ENCODE data around the gene IL26.

IL26 gene

DNA sequence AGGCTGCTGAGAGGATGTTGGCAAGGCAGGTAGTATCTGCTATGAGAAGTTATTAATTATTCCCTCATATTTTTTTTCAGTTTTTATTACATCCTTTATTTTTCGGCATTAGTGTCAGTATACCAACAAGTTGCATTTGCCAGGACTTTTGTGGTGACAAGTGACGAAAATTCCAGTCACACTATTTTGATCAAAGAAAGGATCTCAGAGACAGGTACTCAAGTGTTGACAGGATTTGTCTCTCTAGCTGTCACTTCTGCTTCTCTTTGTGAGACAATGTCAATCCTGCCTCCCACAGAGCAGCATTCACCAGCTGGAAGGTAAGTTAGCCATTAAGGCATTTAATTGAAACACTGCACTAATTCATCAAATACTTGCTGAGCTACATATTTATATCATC lies 48.0 kb downstream of the IL26 start:
- TF ChIP-seq, protein P1, sequence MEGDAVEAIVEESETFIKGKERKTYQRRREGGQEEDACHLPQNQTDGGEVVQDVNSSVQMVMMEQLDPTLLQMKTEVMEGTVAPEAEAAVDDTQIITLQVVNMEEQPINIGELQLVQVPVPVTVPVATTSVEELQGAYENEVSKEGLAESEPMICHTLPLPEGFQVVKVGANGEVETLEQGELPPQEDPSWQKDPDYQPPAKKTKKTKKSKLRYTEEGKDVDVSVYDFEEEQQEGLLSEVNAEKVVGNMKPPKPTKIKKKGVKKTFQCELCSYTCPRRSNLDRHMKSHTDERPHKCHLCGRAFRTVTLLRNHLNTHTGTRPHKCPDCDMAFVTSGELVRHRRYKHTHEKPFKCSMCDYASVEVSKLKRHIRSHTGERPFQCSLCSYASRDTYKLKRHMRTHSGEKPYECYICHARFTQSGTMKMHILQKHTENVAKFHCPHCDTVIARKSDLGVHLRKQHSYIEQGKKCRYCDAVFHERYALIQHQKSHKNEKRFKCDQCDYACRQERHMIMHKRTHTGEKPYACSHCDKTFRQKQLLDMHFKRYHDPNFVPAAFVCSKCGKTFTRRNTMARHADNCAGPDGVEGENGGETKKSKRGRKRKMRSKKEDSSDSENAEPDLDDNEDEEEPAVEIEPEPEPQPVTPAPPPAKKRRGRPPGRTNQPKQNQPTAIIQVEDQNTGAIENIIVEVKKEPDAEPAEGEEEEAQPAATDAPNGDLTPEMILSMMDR (IDR thresholded peaks at IDR 0.05): no peak

DNA sequence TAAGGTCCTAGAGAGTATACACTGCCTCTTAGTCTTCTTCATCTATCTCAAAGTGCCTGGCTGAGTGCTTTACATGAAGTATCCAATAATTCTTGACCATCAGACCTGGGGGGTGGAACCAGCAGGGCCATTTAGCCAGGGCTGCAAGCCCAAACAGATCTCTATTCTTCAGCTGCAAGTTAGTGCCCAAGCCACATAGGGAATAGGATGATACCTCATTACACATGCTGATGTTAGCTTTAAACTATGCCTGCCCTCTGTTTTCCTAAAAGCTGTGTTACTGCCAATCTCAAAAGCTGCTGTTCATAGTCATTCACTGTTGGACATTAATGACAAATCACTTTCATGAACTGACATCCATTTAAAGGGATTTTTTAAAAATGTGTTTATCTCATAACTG lies 49.4 kb downstream of the IL26 start:
- TF ChIP-seq, protein P1 (IDR thresholded peaks at IDR 0.05): no peak

DNA sequence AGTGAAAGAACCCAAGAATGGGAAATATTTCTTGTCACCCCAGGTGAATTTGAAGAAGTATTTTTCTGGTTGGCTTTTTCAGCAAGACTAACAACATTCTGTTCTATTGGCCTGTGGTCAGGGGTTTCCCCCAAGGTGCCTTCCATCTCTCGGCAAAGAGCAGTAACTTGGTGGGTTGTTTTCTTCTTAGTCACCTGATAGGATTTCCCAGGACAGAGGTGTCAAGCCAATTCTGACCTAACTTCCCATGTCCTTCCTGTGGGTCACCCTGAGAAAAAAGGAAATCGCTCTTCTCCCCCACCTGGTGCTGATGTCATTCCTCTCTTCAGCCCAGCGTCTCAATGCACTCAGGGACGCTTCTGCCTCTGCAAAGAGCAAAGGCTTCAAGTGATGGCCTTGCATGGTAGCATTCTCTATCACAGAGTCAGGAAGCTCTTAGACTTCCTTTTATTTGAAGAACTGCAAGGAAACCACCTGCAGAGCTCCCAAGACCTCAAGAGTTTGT lies 50.0 kb downstream of the IL26 start:
- TF ChIP-seq, protein P1 (IDR thresholded peaks at IDR 0.05): no peak

DNA sequence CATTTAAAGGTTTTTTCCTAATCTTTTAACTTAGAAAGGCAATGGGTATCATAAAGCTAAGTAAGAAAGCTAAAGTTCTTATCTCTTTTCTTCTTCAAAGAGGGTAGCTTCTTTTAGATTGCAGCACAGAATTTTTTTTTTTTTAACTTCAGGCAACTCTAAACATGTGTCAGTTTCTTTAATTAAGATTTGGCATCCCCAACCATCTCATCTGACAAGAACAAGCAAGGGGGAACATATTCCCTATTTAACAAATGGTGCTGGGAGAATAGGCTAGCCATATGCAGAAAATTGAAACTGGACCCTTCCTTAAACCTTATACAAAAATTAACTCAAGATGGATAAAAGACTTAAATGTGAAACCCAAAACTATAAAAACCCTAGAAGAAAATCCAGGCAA lies 51.8 kb downstream of the IL26 start:
- TF ChIP-seq, protein P1 (IDR thresholded peaks at IDR 0.05): no peak

DNA sequence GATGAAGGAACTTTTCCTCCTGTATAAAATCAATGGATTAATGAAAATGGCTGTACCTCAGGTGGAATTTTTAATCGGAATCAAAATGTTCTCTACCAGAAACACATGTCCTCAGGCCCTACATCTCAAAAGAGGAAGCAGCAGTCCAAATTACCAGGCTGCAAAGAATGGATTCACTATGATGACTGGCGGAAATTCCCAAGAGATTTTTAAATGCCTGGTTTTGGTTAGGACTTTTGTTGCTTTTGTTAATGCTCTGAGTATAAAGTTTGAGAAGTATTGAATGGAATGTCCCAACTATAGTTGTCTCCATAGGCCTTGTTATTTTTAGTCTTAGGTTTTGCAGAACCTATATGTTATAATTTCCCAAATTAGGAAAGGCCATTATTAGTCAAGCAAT lies 54.9 kb downstream of the IL26 start:
- TF ChIP-seq, protein P1 (IDR thresholded peaks at IDR 0.05): no peak

DNA sequence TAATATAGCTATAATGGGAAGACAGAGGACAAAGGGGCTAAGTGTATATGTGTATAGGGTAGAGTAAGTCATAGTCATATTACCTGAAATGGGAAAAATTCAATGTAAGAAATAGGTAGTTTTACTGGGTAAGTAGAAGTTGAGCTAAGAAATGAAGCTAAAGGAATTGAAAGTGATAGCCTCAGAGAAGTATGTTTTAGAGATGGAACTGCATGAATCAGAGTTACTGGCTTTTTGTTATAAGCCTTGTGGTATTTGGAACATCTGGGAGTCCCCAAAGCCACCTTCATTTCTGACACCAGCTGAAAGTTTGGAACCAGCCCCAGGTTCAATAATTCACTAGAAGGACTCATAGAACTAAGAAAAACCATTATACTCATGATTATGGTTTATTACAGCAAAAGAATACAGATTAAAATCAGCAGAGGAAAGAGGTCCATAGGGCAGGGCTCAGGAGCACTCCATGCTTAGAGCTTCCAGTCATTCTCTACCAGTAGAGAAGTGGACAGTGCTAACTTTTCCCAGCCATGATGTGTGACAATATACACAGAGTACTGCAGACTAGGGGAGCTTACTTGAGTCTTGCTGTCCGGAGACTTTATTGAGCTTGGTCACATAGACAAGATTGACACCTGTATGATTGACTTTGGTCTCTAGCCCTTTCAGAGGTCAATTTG lies 56.3 kb downstream of the IL26 start:
- TF ChIP-seq, protein P1 (IDR thresholded peaks at IDR 0.05): no peak

DNA sequence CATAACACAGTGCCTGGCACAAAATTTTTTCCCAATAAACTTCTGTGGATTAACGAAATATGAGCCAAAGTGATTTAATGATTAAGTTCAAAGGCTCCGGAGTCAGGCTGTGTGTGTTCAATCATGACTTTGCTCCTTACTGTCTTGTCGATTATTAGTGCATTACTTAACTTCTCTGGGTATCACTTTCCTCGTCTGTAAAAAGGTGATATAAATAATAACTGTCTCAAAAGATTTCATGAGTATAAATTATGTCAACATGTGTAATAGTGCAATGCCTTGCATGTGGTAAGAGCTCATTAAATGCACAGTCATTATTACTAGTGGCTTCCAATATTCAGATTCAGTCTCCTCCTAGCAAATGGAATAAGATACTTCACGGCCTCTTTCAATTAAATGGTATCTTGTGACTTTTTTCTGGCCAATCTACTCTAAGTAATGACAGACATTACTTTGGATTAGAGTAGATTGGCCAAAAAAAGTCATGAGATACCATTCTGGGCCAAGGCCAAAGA lies 59.2 kb downstream of the IL26 start:
- TF ChIP-seq, protein P1 (IDR thresholded peaks at IDR 0.05): no peak

Measured in LNCAP (cell line).